Right renal cortex interstitium (tissue), 3 donors: ENCODE data around the gene WFDC1. TPM values are rescaled to one million over a fixed set of nuclear protein-coding genes. Genes with fewer than 3 reads are reported as not detected.

Experiments used
- DNase-seq, 3 donors: peaks; one replicate each; pipeline ENCODE4 v3.0.0-alpha.2; 2013; ENCODE audit warnings: low read depth in 3 of 3, low spot score in 2 of 3
- polyA plus RNA-seq, 3 donors: library from polyadenylated mRNA; unstranded; fragments of 120-200 nt; gene quantifications; one replicate each; pipeline ENCODE4 v1.2.1, GENCODE V29; 2013; ENCODE audit not compliant: insufficient read length in 3 of 3

The WFDC1 gene
- polyA plus RNA-seq, 3 donors: 2.7 to 3.5 (median 3.1) TPM

GRCh38 chr16:84369938-84370627 lies 75.4 kb downstream of the WFDC1 start:
- no peak for DNase-seq

GRCh38 chr16:84370723-84371552 lies 76.3 kb downstream of the WFDC1 start:
- DNase-seq: no peak

GRCh38 chr16:84371553-84371865 lies 76.8 kb downstream of the WFDC1 start:
- DNase-seq: no peak

GRCh38 chr16:84373907-84374489 lies 79.3 kb downstream of the WFDC1 start:
- no peak for DNase-seq

GRCh38 chr16:84378099-84378498 lies 83.4 kb downstream of the WFDC1 start:
- no peak for DNase-seq

- no peak for DNase-seq
Measured at GRCh38 chr16:84378567-84378966, 83.9 kb downstream of the WFDC1 start.

GRCh38 chr16:84379008-84379708 lies 84.5 kb downstream of the WFDC1 start:
- DNase-seq: no peak

Other genes with a start within 250 kb of the WFDC1 start
- 100 to 1,000 TPM; 106 to 107 (median 106) TPM for gene MBTPS1, start 177.9 kb upstream of the WFDC1 start, polyA plus RNA-seq
- 10 to 100 TPM; 43.9 to 59.1 (median 48.5) TPM for gene HSDL1, start 149.7 kb upstream of the WFDC1 start, polyA plus RNA-seq
- 1 to 10 TPM; 2.6 to 3.1 (median 2.9) TPM for gene DNAAF1, start 149.6 kb upstream of the WFDC1 start, polyA plus RNA-seq
- 10 to 100 TPM; 21.5 to 31.1 (median 26.9) TPM for gene TAF1C, start 107.8 kb upstream of the WFDC1 start, polyA plus RNA-seq
- under 1 TPM in 1 of 3 donors, not detected in 2; 0.44 TPM for gene ADAD2, start 103.7 kb upstream of the WFDC1 start, polyA plus RNA-seq
- under 1 TPM in 1 of 3 donors, not detected in 2; 0.07 TPM for gene KCNG4, start 54.9 kb upstream of the WFDC1 start, polyA plus RNA-seq
- gene ATP2C2, start 73.7 kb downstream of the WFDC1 start, polyA plus RNA-seq: under 1 TPM; 0.32 to 0.96 (median 0.75) TPM
- gene MEAK7, start 209.8 kb downstream of the WFDC1 start, polyA plus RNA-seq: 10 to 100 TPM; 16.7 to 19.0 (median 17.4) TPM